ENCODE results near the gene PRDM11. TPM values are rescaled to one million over a fixed set of nuclear protein-coding genes. Genes with fewer than 3 reads are reported as not detected.

Gene PRDM11
- total and polyA plus RNA-seq, 2 of the 8 experiments (the other 6 are each of a cell fraction or from before 2014, with no cell fraction given): 3.6 to 11.7 TPM

DNA sequence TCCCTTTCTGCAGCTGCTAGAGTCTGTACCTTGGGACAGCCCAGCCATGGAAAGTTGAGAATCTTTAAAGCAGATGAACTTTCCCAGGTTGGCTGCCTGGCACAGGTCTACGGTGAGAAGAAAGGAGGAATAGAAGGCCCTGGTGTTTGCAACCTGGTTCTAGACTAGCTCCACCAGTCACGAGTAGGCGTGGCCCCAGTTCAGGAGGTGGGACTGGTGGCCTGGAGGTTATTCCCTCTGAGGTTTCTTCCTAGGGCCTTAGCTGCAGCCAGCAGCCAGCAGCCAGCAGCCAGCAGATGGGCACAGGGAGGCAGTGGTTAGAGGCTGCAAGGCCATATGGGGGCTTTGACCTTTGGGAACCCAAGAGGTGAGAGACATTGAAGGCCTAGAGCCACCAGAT lies 40.9 kb downstream of the PRDM11 start:
- Histone ChIP-seq H4K8ac (ENCODE audit: extremely low read depth, insufficient read depth, low read length) (no peak overlapping the region), H3K18ac (ENCODE audit: extremely low read depth, low read length) (no peak overlapping the region), H3K36me3 (ENCODE audit: control insufficient read depth in 2 of 4, insufficient read depth in 4 of 4, low read length in 3 of 4) (peaks cover 0 to 3% (median 0%) of the 10 kb centered on the region in 4 experiments; a peak in 3 of 8 replicates), H3K79me2 (ENCODE audit: control insufficient read depth in 1 of 2, insufficient read depth in 2 of 2, low read length in 2 of 2) (no peaks in the 10 kb centered on the region), H2BK12ac (ENCODE audit: low read depth, low read length) (no peak overlapping the region), H3K9me3 (ENCODE audit: insufficient read depth in 2 of 2, low read depth in 1 of 2, low read length in 1 of 2) (no peaks in the 10 kb centered on the region; a peak in 1 of 4 replicates), H2BK120ac (replicated peaks; ENCODE audit: low read depth, low read length) (no peak overlapping the region), H3K27ac (ENCODE audit: low read depth, low read length) (no peak overlapping the region), H3K9ac (replicated peaks in 1 of 4; ENCODE audit: extremely low read depth in 1 of 4, low read depth in 3 of 4, low read length in 3 of 4) (no peak overlapping the region), H3K4me2 (ENCODE audit: insufficient read depth in 1 of 2, low read depth in 2 of 2, low read length in 2 of 2) (no peak overlapping the region), H3K23me2 (ENCODE audit: low read depth, low read length) (no peaks in the 10 kb centered on the region), H3K56ac (replicated peaks; ENCODE audit: insufficient read length, low read depth, low read length) (no peak overlapping the region), H3K4me3 (ENCODE audit: extremely low read depth in 1 of 4, insufficient read depth in 2 of 4, low read depth in 3 of 4, low read length in 4 of 4) (no peak overlapping the region), H2AFZ (ENCODE audit: low read length) (no peak overlapping the region), H4K5ac (ENCODE audit: insufficient read length, low read depth, low read length) (no peak overlapping the region), H2BK15ac (ENCODE audit: low read length) (no peak overlapping the region), H2BK5ac (ENCODE audit: low read depth, low read length) (no peak overlapping the region), H3K79me1 (ENCODE audit: low read depth, low read length) (0 out of 2 replicates have a peak, but pooled peaks cover 2% of the 10 kb centered on the region), H4K20me1 (replicated peaks in 1 of 2; ENCODE audit: control insufficient read depth in 1 of 2, insufficient read depth in 2 of 2, low read length in 2 of 2) (peaks cover 0 to 1% of the 10 kb centered on the region in 2 experiments), H2BK20ac (ENCODE audit: low read length) (no peak overlapping the region), H3K4ac (replicated peaks; ENCODE audit: insufficient read length, low read depth, low read length) (no peak overlapping the region), H3K23ac (ENCODE audit: insufficient read length) (no peak overlapping the region), H2AK5ac (ENCODE audit: low read depth, low read length) (no peak overlapping the region), H3K27me3 (replicated peaks in 1 of 4; ENCODE audit: control insufficient read depth in 3 of 4, extremely low read depth in 1 of 4, insufficient read depth in 3 of 4, low read length in 3 of 4) (no peaks in the 10 kb centered on the region), H3K4me1 (replicated peaks in 1 of 4; ENCODE audit: control insufficient read depth in 3 of 4, insufficient read depth in 4 of 4, low read length in 3 of 4) (no peaks in the 10 kb centered on the region), H3K14ac (ENCODE audit: insufficient read length) (no peak overlapping the region), H4K91ac (replicated peaks; ENCODE audit: insufficient read length, low read length) (no peak overlapping the region)
- no peak for FAIRE-seq
- CTCF ChIA-PET (ENCODE audit: partially characterized antibody): interaction anchor here (0.8 to 1.8 kb wide), 7 partner anchors 11 to 144 kb away, joined by 3 to 5 read pairs (median 3); no protein-coding TSS in a partner anchor
- no peak for DNase-seq (ENCODE audit: low read depth in 1 of 2, low spot score in 2 of 2)
- TF ChIP-seq POU5F1 (IDR thresholded peaks at IDR 0.05; ENCODE audit: low read depth, low read length) (no peak), CEBPB (IDR thresholded peaks at IDR 0.05; ENCODE audit: low read depth, low read length) (no peak), SAP30 (IDR thresholded peaks at IDR 0.05; ENCODE audit: insufficient read depth, insufficient replicate concordance, low read length) (no peak), PHF8 (conservative IDR thresholded peaks at IDR 0.05; ENCODE audit: low read depth, low read length) (no peak), SIRT6 (IDR thresholded peaks at IDR 0.05; ENCODE audit: low read length) (no peak), CHD1 (IDR thresholded peaks at IDR 0.05; ENCODE audit: low read depth, low read length) (no peak), MAFK (IDR thresholded peaks at IDR 0.05; ENCODE audit: low read depth, low read length) (no peak), TEAD4 (IDR thresholded peaks at IDR 0.05; ENCODE audit: low read depth, low read length) (no peak)
- 90% methylated on average over 3 of the region's 3 CpGs; no CpG with 5 or more reads in 1 of the 2 experiments for WGBS, 2 experiments (ENCODE audit: extremely low coverage in 1 of 2, insufficient coverage in 1 of 2, insufficient read length in 1 of 2, insufficient replicate concordance in 2 of 2, low coverage in 1 of 2, low lambda C conversion rate in 2 of 2, missing lambda C conversion rate in 1 of 2)
- POLR2A ChIA-PET (ENCODE audit: partially characterized antibody): no interaction called here

Measured in H1 (cell line).